Adrenal gland (tissue), 19 donors: Measurements from ENCODE around the gene CYP24A1. TPM values are rescaled to one million over a fixed set of nuclear protein-coding genes. Genes with fewer than 3 reads are reported as not detected.

Experiments used
- DNase-seq, 7 donors: peaks; one replicate each; pipeline ENCODE4 v3.0.0-alpha.2; 2019 to 2020
- H3K27ac ChIP-seq, 5 donors: fragments of 200-600 bp; sonication (generic) in 4 of 5; 1 replicate in 3 of 5; 2 replicates in 2 of 5; pipeline versions ENCODE4 v1.5.1 to v1.8.0; 2016 to 2020; ENCODE audit warnings: mild to moderate bottlenecking in 1 of 5
- H3K27me3 ChIP-seq: fragments of 200-600 bp; 2 replicates; pipeline ENCODE4 v1.8.0; 2021
- H3K36me3 ChIP-seq, 2 donors: fragments of 200-600 bp; replicated peaks in 1 of 2; 1 replicate in 1 of 2; 2 replicates in 1 of 2; pipeline versions ENCODE4 v1.5.1 to v1.8.0; 2018 to 2022
- H3K4me1 ChIP-seq, 2 donors: fragments of 200-600 bp; replicated peaks in 1 of 2; 1 replicate in 1 of 2; 2 replicates in 1 of 2; pipeline versions ENCODE4 v1.5.1 to v1.8.0; 2018 to 2021
- H3K4me3 ChIP-seq, 4 donors: fragments of 200-600 bp; sonication (generic) in 3 of 4; one replicate each; pipeline ENCODE4 v1.5.1; 2016 to 2018
- H3K9me3 ChIP-seq, 3 donors: fragments of 200-600 bp; sonication (generic) in 1 of 3; replicated peaks in 1 of 3; 1 replicate in 2 of 3; 2 replicates in 1 of 3; pipeline versions ENCODE4 v1.5.1 to v1.8.0; 2016 to 2021
- CTCF ChIP-seq, 6 experiments: fragments of 450-650 bp in 4 of 6; fragments of 200-600 bp in 2 of 6; sonication (generic) in 1 of 6; IDR thresholded peaks; 1 replicate in 5 of 6; 2 replicates in 1 of 6; pipeline versions ENCODE4 v1.5.1 to v1.8.0; 2016 to 2021; ENCODE audit warnings: antibody characterized with exemption in 6 of 6, mild to moderate bottlenecking in 2 of 6, moderate library complexity in 1 of 6
- POLR2A ChIP-seq, 2 donors: fragments of 450-650 bp; IDR thresholded peaks; one replicate each; pipeline ENCODE4 v1.6.1; 2017; ENCODE audit warnings: antibody characterized with exemption in 2 of 2, mild to moderate bottlenecking in 2 of 2, moderate library complexity in 1 of 2
- WGBS, 4 donors: extraction: QIAGEN DNeasy Blood & Tissue Kit in 2 of 4; methylation state at CpG; one replicate each; pipeline versions ENCODE4 v1.1.5 to v1.1.7; 2013 to 2017; 5-methylcytosine and 5-hydroxymethylcytosine counted together
- intact Hi-C, 2 donors: fragments of 100-400 bp; cut with DNase I; formaldehyde crosslinking; loops; one replicate each; pipeline versions ENCODE4 v1.14.1 to v1.15.0; 2022 to 2023
- long read RNA-seq, 10 donors: library from polyadenylated mRNA in 3 of 10; unstranded in 2 of 10; stranded (forward) in 1 of 10; transcript quantifications; one replicate each; pipeline ENCODE4 v2.0.0 and lab custom pipeline, GENCODE V29; 2021 to 2026
- polyA plus RNA-seq, 3 donors: library from polyadenylated mRNA; stranded (reverse); fragments of 200-250 nt in 2 of 3; fragments of 350-450 nt in 1 of 3; fragmentation: Illumina TruSeq in 1 of 3; extraction: RNeasy Lipid Tissue Mini Kit (QIAGEN cat#74804) in 1 of 3; gene quantifications; one replicate each; pipeline ENCODE4 v1.2.3, GENCODE V29; 2013 to 2014
- total RNA-seq, 9 donors: library from RNA; depleted of rRNA in 4 of 9; stranded (reverse); fragments of >200 nt in 4 of 9; fragments of 120-200 nt in 1 of 9; fragmentation: NEBNext Ultra II Directional in 1 of 9; extraction: Animal tissue kit (Norgen Biotek cat#: 25700) in 1 of 9; gene quantifications; one replicate each; pipeline versions ENCODE4 v1.1.0 to v1.2.4, GENCODE V29; 2013 to 2023
- donor health status: healthy with polysubstance abuse.
- donor health status: Bipolar disorder and iron deficiency.
- donor health status: DM: yes; HTN: yes; CAD: no.
- donor health status: DM: no; HTN: no; CAD: no.
- donor health status: DM: no; HTN: no; CAD: no.
- donor health status: DM: yes; HTN: yes; CAD: no.

CYP24A1 gene
- not detected for total RNA-seq
- under 1 TPM in 1 of 3 donors, not detected in 2; 0.09 TPM for polyA plus RNA-seq
- long read RNA-seq, donor 1: 0 reads
- long read RNA-seq, donor 2: 0 reads
- long read RNA-seq, donor 3, partial matches to known transcripts: 76 of 140 reads
- long read RNA-seq, donor 3, other reads (novel, unspliced or antisense): 64 of 140 reads
- long read RNA-seq, donor 4: 0 reads
- long read RNA-seq, donor 5: 0 reads
- long read RNA-seq, donor 6: 0 reads
- long read RNA-seq, donor 7: 0 reads
- long read RNA-seq, donor 8: 0 reads
- long read RNA-seq, donor 9: 0 reads
- long read RNA-seq, donor 10: 0 reads

- no peak for DNase-seq
- Histone ChIP-seq H3K27ac (no peak within 1 kb of the TSS), H3K4me3 (no peak within 1 kb of the TSS), H3K36me3 (no peaks in the 10 kb centered on the region), H3K9me3 (no peaks in the 10 kb centered on the region), H3K4me1 (peaks cover 0 to 6% of the 10 kb centered on the region in 2 donors), H3K27me3 (peaks cover 65% of the 10 kb centered on the region)
- WGBS, 4 donors: 1 to 3% (median 2%) methylated on average over 14 to 61 of the region's 61 CpGs
- intact Hi-C loops: no loop called here
- TF ChIP-seq POLR2A (IDR thresholded peaks at IDR 0.05) (no peak), CTCF (IDR thresholded peaks at IDR 0.05) (no peak)
Measured at GRCh38 chr20:54173653-54174456, at the start of gene CYP24A1. CYP24A1 (minus strand) TSS chr20:54173986; CDS start chr20:54173579, 407 bp downstream.

GRCh38 chr20:54223285-54223684 lies 49.5 kb upstream of the CYP24A1 start:
- Histone ChIP-seq H3K27ac (no peak overlapping the region), H3K27me3 (no peaks in the 10 kb centered on the region), H3K4me1 (peaks cover 8 to 12% of the 10 kb centered on the region in 2 donors), H3K4me3 (no peak overlapping the region), H3K36me3 (no peaks in the 10 kb centered on the region), H3K9me3 (no peaks in the 10 kb centered on the region)
- WGBS, 4 donors: 77 to 90% (median 81%) methylated on average over 4 to 5 of the region's 5 CpGs
- intact Hi-C loops: loop anchor here (5.0 kb wide), 1 partner anchor 419 kb away; no protein-coding TSS in a partner anchor
- TF ChIP-seq CTCF (IDR thresholded peaks at IDR 0.05) (no peak), POLR2A (IDR thresholded peaks at IDR 0.05) (no peak)
- no peak for DNase-seq

GRCh38 chr20:54221996-54222890 lies 48.5 kb upstream of the CYP24A1 start:
- 65 to 73% (median 66%) methylated on average over 17 of the region's 17 CpGs for WGBS, 4 donors
- no peaks in the 10 kb centered on the region for H3K9me3 ChIP-seq
- H3K4me3 ChIP-seq: no peak overlapping the region
- no peak for DNase-seq
- no peak overlapping the region for H3K27ac ChIP-seq
- no peaks in the 10 kb centered on the region for H3K27me3 ChIP-seq
- TF ChIP-seq POLR2A (IDR thresholded peaks at IDR 0.05) (no peak), CTCF (IDR thresholded peaks at IDR 0.05) (no peak)
- H3K36me3 ChIP-seq: peaks cover 0 to 5% of the 10 kb centered on the region in 2 donors
- intact Hi-C loops: loop anchor here (5.0 kb wide), 1 partner anchor 420 kb away; no protein-coding TSS in a partner anchor
- peaks cover 9 to 16% of the 10 kb centered on the region in 2 donors for H3K4me1 ChIP-seq
